Measurements from ENCODE around the gene TRIM25.

- TF ChIP-seq CTCF (IDR thresholded peaks at IDR 0.05) (no peak), POLR2A (IDR thresholded peaks at IDR 0.05) (no peak)
Measured at GRCh38 chr17:56890906-56891674, 22.8 kb downstream of the TRIM25 start.

Data from right lobe of liver (tissue), 4 donors.